Right lobe of liver (tissue), 6 donors: ENCODE measurements around the gene CEP83. TPM values are rescaled to one million over a fixed set of nuclear protein-coding genes. Genes with fewer than 3 reads are reported as not detected.
"Not testable (repeated sequence)": the region's sequence is repeated elsewhere in the genome, so short reads cannot be mapped to it uniquely, and the experiment has no call there.

ENCODE experiments used
- ATAC-seq, 4 donors: fragments of 200-7000 bp; cut with Tn5 transposase; one replicate each; pipeline ENCODE4 v1.9.1; 2020; ENCODE audit warnings: mild to moderate bottlenecking in 4 of 4, moderate library complexity in 4 of 4
- DNase-seq, 3 donors: peaks; one replicate each; pipeline ENCODE4 v3.0.0-alpha.2; 2020
- H3K27ac ChIP-seq, 3 donors: fragments of 200-600 bp; one replicate each; pipeline ENCODE4 v1.8.0; 2022
- H3K27me3 ChIP-seq, 2 donors: fragments of 200-600 bp; one replicate each; pipeline ENCODE4 v1.8.0; 2022
- H3K36me3 ChIP-seq, 4 donors: fragments of 200-600 bp; sonication (generic) in 1 of 4; one replicate each; pipeline versions ENCODE4 v1.5.1 to v1.8.0; 2017 to 2022; ENCODE audit warnings: control low read depth in 1 of 4
- H3K4me1 ChIP-seq, 4 donors: fragments of 200-600 bp; sonication (generic) in 1 of 4; one replicate each; pipeline versions ENCODE4 v1.5.1 to v1.8.0; 2017 to 2022; ENCODE audit warnings: control low read depth in 1 of 4
- H3K4me3 ChIP-seq, 3 donors: fragments of 200-600 bp; one replicate each; pipeline ENCODE4 v1.8.0; 2022
- H3K9me3 ChIP-seq, 4 donors: fragments of 200-600 bp; sonication (generic) in 1 of 4; one replicate each; pipeline versions ENCODE4 v1.5.1 to v1.8.0; 2017 to 2022; ENCODE audit warnings: control low read depth in 1 of 4
- POLR2A ChIP-seq: fragments of 450-650 bp; IDR thresholded peaks from one replicate; pipeline ENCODE4 v1.6.1; 2017; ENCODE audit warnings: antibody characterized with exemption, mild to moderate bottlenecking
- WGBS: methylation state at CpG from one replicate; pipeline ENCODE4 v1.1.6; 2018; ENCODE audit warnings: low coverage, low lambda C conversion rate; ENCODE audit not compliant: insufficient coverage; ENCODE audit errors: missing lambda C conversion rate; 5-methylcytosine and 5-hydroxymethylcytosine counted together
- intact Hi-C, 2 donors: fragments of 100-400 bp; cut with DNase I; formaldehyde crosslinking; loops; one replicate each; pipeline versions ENCODE4 v1.11.2 to v1.14.1; 2022
- total RNA-seq, 6 experiments: library from RNA; depleted of rRNA in 2 of 6; stranded (reverse); fragments of >200 nt in 2 of 6; fragmentation: NEBNext Ultra II Directional in 3 of 6; extraction: Animal tissue kit (Norgen Biotek cat#: 25700) in 3 of 6; gene quantifications; one replicate each; pipeline versions ENCODE4 v1.1.0 to v1.2.4, GENCODE V29; 2016 to 2023
- TF ChIP-seq, protein P1 (sequence below), 4 donors: fragments of 200-600 bp in 3 of 4; fragments of 450-650 bp in 1 of 4; IDR thresholded peaks; one replicate each; pipeline versions ENCODE4 v1.5.1 to v1.8.0; 2016 to 2022; ENCODE audit warnings: antibody characterized with exemption in 4 of 4, mild to moderate bottlenecking in 2 of 4
- donor health status: DM: no; HTN: yes; CAD: no.
- donor health status: DM: no; HTN: no; CAD: no.
- donor health status: DM: no; HTN: no; CAD: no.
- donor health status: DM: no; HTN: yes; CAD: no.
- donor health status: DM: no; HTN: yes; CAD: no.

CEP83 gene
- total RNA-seq, 6 experiments from 2014 or later, result 4.2 to 9.5 (median 6.4) TPM

DNA sequence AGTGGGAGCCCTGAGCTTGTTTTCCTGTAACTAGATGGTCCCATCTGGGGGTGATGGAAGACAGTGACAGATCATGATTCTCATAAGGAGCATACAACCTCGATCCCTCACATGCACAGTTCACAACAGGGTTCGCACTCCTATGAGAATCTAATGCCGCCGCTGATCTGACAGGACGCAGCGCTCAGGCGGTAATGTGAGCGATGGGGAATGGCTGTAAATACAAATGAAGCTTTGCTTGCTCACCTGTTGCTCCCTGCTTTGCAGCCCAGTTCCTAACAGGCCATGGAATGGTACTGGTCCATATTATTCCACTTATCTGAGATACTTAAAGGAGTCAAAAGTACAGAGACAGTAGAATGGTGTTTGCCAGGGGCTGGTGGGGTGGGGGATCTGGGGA lies 9.9 kb upstream of the CEP83 start:
- H3K4me1 ChIP-seq, result no peaks in the 10 kb centered on the region
- intact Hi-C loops, result no loop called here
- no peak for ATAC-seq
- TF ChIP-seq, protein P1, sequence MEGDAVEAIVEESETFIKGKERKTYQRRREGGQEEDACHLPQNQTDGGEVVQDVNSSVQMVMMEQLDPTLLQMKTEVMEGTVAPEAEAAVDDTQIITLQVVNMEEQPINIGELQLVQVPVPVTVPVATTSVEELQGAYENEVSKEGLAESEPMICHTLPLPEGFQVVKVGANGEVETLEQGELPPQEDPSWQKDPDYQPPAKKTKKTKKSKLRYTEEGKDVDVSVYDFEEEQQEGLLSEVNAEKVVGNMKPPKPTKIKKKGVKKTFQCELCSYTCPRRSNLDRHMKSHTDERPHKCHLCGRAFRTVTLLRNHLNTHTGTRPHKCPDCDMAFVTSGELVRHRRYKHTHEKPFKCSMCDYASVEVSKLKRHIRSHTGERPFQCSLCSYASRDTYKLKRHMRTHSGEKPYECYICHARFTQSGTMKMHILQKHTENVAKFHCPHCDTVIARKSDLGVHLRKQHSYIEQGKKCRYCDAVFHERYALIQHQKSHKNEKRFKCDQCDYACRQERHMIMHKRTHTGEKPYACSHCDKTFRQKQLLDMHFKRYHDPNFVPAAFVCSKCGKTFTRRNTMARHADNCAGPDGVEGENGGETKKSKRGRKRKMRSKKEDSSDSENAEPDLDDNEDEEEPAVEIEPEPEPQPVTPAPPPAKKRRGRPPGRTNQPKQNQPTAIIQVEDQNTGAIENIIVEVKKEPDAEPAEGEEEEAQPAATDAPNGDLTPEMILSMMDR (IDR thresholded peaks at IDR 0.05), result no peak
- no peak for TF ChIP-seq POLR2A
- no peak overlapping the region for H3K27ac ChIP-seq
- no peaks in the 10 kb centered on the region for H3K36me3 ChIP-seq
- no peaks in the 10 kb centered on the region for H3K9me3 ChIP-seq
- 97% methylated on average over 8 of the region's 8 CpGs for WGBS
- H3K4me3 ChIP-seq, result no peak overlapping the region
- DNase-seq, result no peak
- H3K27me3 ChIP-seq, result no peaks in the 10 kb centered on the region

DNA sequence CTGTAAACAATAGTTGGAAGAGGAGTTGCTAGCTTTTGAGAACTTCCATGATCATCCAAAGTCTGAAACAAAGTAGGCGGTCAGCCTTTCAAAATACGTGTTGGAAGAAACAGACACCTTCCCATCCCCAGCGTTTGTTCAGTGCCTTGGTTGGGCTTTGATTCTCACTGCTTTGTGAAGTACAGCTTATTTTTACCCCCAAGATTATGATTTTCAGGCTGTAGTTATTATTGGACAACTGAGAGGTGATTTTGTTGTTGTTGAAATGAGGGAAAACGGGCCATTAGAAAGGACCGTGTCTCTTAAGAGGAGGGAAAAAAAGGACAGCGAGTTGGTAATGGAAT lies 921 bp upstream of the CEP83 start:
- WGBS, result 24% methylated on average over 6 of the region's 6 CpGs
- peak overlapping the region; percentile 78 to 81 (median 78) for H3K4me3 ChIP-seq
- H3K4me1 ChIP-seq, result peaks cover 0 to 13% (median 0%) of the 10 kb centered on the region in 4 donors
- H3K27ac ChIP-seq, result peak overlapping the region; percentile 81 to 86 (median 86)
- no peaks in the 10 kb centered on the region for H3K36me3 ChIP-seq
- no peak for TF ChIP-seq POLR2A
- TF ChIP-seq, protein P1 (IDR thresholded peaks at IDR 0.05), result no peak
- intact Hi-C loops, result no loop called here
- no peaks in the 10 kb centered on the region for H3K27me3 ChIP-seq
- H3K9me3 ChIP-seq, result no peaks in the 10 kb centered on the region
- ATAC-seq (no peak), DNase-seq (no peak)

DNA sequence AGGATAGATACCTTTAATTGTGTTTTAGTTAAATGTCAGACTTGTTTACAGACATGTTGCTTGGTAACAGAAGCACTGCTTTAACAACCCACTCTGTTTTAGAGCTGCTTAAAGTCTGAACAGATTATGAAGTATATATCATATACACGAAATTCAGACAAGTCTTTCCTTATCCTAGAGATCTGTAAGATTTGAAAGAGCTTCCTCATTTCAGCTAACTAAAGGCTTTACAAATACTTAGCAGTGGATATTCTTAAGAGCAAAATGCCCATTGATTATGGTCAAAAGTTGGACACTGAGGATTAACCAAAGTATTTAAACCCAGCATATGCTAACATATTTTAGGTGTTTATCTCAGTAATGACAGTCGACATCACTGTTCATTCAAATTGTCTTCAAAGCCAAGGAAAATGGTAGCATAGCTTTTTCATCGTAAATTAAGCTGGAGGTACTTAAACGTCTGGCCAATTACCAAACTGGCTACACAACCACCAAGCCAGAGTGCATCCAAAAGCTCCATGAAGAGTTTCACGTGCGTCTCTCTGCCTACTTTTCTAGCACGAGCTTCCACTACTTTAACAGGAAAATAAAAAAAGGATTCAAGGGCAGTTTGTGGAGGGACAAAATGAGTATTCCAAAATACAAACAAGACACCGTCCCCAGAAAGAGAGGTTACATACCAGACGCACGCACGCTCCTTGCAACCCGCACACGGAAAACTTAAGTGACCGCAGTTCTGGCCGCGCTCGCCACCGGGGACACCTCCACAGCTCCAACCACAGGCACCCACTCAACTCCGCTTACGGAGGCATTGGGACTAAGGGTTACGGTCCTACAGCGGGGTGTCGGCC lies 565 bp downstream of the CEP83 start:
- H3K9me3 ChIP-seq, result no peaks in the 10 kb centered on the region
- peak overlapping the region; percentile 81 to 86 (median 86) for H3K27ac ChIP-seq
- H3K4me3 ChIP-seq, result peak overlapping the region; percentile 78 to 81 (median 78)
- H3K36me3 ChIP-seq, result no peaks in the 10 kb centered on the region
- WGBS, result 1% methylated on average over 11 of the region's 23 CpGs
- intact Hi-C loops, result no loop called here
- peaks cover 0 to 13% (median 0%) of the 10 kb centered on the region in 4 donors for H3K4me1 ChIP-seq
- ATAC-seq (peak; percentile 61 to 75 (median 69)), DNase-seq (no peak)
- no peaks in the 10 kb centered on the region for H3K27me3 ChIP-seq
- no peak for TF ChIP-seq POLR2A
- TF ChIP-seq, protein P1 (IDR thresholded peaks at IDR 0.05), result no peak

DNA sequence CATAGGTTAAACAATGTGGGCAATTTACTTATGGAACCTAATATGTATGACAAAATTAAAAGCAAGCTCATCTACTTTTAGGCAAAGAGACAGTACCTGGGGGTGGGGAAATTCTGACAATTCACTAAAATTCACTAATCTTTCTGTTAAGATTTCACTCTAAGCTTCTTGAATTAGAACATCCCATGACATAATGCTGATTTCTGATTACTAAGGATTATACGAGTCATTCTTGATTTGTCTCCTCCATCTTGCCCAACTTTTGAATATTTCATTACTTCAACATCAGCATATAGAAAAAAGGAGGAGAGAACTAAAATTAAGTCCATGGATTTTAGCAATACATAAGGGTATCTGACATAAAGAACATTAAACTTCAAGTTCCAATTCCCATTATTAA lies 2.4 kb downstream of the CEP83 start:
- WGBS, result 86% methylated on average over 1 of the region's 1 CpG
- TF ChIP-seq, protein P1 (IDR thresholded peaks at IDR 0.05), result no peak
- no peak for TF ChIP-seq POLR2A
- Histone ChIP-seq H3K4me3 (no peak overlapping the region), H3K36me3 (no peaks in the 10 kb centered on the region), H3K4me1 (peaks cover 0 to 13% (median 0%) of the 10 kb centered on the region in 4 donors), H3K9me3 (no peaks in the 10 kb centered on the region), H3K27ac (no peak overlapping the region), H3K27me3 (no peaks in the 10 kb centered on the region)
- no peak for ATAC-seq
- DNase-seq, result no peak
- intact Hi-C loops, result no loop called here

DNA sequence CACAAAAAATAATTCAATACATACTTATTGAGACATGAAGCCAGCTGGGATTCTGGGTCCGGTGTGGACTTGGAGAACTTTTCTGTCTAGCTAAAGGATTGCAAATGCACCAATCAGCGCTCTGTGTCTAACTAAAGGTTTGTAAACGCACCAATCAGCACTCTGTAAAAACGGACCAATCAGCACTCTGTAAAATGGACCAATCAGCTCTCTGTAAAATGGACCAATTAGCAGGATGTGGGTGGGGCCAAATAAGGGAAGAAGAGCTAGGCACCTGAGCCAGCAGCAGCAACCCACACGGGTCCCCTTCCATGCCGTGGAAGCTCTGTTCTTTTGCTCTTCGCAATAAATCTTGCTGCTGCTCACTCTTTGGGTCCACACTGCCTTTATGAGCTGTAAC lies 5.3 kb downstream of the CEP83 start:
- DNase-seq, H3K27me3 ChIP-seq, H3K4me3 ChIP-seq, H3K27ac ChIP-seq, H3K36me3 ChIP-seq, intact Hi-C loops, H3K9me3 ChIP-seq, ATAC-seq: not testable (repeated sequence)
- H3K4me1 ChIP-seq, result peaks cover 0 to 13% (median 0%) of the 10 kb centered on the region in 4 donors
- 94% methylated on average over 7 of the region's 7 CpGs for WGBS
